ENCODE data around the gene OR10H3. TPM values are rescaled to one million over a fixed set of nuclear protein-coding genes. Genes with fewer than 3 reads are reported as not detected.
A peak's percentile ranks its signal among the peaks of the same experiment; 100 is the strongest.
"Not testable (repeated sequence)": the region's sequence is repeated elsewhere in the genome, so short reads cannot be mapped to it uniquely, and the experiment has no call there.

Gene OR10H3, protein sequence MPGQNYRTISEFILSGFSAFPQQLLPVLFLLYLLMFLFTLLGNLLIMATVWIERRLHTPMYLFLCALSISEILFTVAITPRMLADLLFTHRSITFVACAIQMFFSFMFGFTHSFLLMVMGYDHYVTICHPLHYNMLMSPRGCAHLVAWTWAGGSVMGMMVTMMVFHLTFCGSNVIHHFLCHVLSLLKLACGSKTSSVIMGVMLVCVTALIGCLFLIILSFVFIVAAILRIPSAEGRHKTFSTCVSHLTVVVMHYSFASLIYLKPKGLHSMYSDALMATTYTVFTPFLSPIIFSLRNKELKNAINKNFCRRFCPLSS
- total RNA-seq, result not detected in 2 replicates

DNA sequence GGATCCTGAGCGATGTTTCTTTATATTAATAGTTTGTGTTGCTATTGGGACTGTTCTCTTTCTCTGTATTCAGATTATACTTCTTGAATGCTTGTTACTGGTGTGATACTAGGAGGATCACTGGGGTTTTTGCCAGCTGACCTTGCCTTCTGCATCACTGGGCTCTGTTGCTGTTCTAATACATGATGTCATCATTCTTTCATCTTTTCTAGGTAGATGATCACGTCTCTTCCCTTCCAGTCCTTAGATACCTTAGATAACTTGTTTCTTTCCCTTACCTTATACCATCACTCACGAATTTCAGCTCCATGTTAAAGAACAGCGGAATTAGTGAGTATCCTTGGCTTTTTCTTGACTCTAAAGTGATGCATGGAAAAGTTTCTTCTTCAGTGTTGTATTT is at the start of gene OR10H3:
TSS of gene OR10H3 (plus strand) at position 264 of the 400 bp plus-strand sequence. CDS start 3,408 bp downstream, outside the sequence.
- DNase-seq (ENCODE audit: low read depth in 2 of 2), result no peak

DNA sequence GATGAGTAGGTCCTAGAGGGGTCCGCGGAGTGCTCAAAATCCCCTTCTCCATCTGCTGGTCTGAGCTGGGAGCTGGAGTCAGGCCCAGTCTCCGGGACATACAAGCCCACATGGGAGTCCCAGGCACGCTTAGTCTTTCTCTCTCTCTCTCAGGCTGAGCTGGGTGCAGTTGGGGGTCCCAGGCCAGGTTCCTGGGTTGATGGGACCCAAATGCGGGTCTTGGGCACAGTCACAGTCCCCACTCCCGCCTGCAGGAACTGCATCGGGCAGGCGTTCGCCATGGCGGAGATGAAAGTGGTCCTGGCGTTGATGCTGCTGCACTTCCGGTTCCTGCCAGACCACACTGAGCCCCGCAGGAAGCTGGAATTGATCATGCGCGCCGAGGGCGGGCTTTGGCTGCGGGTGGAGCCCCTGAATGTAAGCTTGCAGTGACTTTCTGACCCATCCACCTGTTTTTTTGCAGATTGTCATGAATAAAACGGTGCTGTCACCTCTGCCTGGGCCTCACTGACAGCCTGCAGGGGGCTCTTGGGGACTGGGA is 41.1 kb upstream of the OR10H3 start:
- DNase-seq (ENCODE audit: low read depth in 2 of 2), result no peak

DNA sequence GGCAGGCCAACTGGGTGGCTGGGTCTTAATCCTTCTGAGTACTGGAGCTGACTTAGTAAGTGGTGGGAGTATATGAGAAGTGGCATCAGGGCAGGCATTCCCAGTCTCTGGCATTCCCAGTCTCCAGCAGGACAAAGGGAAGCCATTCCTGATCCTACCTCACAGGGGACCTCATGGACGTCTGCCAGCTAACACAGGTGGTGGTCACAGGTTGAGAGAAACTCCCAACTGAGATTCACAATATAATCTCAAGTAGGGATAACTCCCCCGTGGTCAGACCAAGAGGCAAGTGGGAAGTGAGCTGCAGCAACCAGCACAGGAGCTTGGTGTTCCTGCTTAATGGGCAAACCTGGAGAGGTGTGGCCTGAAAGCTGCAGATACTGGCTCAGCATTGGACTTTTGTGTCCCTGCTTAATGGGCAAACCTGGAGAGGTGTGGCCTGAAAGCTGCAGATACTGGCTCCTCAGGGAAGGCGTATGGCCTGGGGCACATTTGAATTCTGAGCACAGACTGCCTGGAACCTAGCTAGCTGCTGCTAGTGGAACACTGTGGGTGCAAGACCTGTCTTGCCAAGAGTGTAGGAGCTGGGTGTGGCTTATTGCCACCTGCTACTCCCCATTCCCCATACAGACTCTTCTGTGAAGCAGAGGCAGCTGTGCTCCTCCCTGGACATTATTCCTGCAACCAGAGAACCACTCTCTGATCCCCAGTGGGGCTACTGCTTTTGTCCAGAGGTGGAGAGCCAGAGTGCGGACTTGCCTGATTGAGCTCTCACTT is 35.8 kb upstream of the OR10H3 start:
- DNase-seq (ENCODE audit: low read depth in 2 of 2), result no peak

DNA sequence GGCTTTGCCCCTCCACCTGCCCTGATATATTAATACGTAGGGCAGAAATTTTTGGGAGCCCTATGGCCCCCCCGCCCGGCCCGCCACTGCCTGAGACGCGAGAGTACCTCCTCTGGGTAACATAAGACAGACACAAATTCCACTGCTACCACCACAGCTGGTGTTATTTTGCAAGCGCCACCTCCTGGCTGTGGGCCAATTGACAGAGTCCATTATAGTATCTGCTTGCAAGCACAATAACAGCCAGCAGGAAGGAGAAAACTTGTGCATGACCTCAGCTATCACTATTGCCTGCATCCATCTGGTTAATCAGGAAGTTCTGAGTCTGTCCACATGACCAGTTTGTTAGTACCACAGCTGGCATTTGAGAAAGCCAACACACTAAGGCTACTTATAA is 35.3 kb upstream of the OR10H3 start:
- DNase-seq (ENCODE audit: low read depth in 2 of 2), result peak; percentile 85 to 88

DNA sequence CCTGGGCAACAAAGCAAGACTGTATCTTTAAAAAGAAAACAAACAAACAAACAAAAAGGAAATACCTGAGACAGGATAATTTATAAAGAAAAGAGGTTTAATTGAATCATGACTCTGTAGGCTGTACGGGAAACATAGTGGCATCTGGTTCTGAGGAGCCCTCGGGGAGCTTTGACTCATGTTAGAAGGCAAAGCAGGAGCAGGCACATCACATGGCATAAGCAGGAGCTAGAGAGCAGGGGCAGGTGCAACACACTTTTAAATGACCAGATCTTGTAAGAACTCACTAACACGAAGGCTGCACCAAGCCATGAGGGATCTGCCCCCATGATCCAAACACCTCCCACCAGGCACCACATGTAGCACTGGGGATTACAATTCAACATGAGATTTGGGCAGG is 23.1 kb upstream of the OR10H3 start:
- DNase-seq (ENCODE audit: low read depth in 2 of 2), result no peak

DNA sequence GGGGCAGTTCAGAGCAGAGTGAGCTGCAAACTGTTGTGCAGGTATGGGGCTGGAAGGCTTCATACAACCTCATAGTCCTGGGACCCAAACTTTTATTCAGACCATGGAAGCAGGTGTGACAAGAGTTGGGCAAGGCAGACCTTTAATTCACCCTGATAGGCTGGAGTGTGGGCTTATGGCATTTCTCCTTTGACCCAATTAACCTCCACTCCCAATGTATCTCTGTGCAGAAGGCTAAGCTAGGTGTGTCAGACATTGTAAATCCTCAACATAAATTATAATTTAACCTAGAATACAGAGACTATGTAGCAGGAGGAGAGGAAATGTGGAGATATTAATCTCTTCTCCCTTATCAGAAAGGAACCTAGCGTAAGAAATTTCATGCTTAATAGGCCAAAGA is 22.1 kb upstream of the OR10H3 start:
- DNase-seq (ENCODE audit: low read depth in 2 of 2), result no peak

DNA sequence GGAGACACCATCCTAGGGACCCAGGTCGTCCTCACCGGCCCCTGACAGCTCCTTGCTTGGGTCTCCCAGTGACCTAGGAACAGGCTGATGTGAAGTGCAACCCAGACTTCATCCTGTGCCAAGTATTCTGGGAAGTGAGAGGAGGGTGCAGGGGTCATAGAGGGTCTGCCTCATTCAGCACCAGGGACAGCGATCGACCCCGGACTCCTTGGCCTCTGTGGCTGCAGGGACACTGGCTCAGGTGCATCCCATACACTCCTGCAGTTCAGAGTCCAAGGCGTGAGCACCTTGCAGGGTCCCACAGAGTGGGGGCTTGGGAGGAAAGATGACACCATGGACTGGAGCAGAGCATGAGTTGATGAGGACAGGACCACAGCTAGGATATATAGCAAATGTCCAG is 20.0 kb upstream of the OR10H3 start:
- DNase-seq (ENCODE audit: low read depth in 2 of 2), result no peak

DNA sequence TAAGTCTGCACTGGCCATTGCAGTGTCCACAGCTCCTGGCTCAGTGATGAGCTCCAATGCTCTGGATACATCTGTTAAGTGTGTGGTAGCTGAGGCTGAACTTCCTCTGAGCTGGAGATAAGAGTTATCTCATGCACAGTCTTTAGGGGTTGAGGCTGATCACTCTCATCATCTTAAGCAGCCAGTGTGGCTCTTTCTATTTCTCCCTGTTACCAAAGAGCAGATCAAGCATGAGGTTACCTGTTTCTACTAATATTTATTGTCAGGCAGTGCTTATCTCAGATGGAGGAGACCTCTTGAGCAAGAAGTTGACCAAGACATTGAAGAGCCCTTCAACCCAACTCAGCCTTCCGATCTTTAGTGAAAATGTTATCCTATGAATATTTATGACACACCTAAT is 16.5 kb upstream of the OR10H3 start:
- no peak for DNase-seq (ENCODE audit: low read depth in 2 of 2)

DNA sequence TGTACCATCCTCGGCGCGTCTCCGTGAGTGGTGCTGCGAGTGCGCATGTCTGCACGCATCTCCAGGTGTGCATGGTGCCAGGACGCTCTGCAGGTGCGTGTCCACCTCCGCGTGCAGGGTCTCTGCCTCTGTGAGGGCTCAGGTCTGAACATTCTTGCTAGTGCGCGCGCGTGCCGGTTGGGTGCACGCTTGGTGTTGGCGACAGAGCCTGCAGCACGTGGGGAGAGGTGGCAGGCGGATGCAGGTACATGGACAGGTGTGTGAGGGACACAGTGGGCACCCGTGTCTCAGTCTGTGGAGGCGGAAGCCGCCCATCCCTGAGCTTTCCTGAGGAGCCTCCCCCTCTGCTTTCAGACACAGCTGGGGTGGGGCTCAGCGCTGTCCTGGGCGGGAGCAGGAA is 14.8 kb upstream of the OR10H3 start:
- DNase-seq (ENCODE audit: low read depth in 2 of 2), result no peak

DNA sequence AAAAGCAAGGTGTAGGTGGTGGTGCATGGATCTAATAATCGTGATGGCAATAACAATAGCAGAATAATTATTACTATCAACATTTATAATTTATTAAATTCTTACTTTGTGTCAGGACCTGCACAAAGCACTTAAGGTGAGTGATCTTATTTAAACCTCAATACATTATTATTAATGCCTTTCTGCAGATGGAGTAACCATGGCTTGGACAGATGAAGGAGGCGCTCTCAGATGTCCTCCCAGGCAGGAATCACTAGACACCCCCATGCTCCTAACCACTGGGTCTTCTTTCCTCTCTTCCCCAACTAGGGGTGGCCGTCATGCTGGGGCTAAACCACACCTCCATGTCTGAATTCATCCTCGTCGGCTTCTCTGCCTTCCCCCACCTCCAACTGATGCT is 10.1 kb upstream of the OR10H3 start, which contains the start of gene OR10H2:
TSS of gene OR10H2 (plus strand) at position 301 of the 400 bp plus-strand sequence. CDS start at position 321, 20 bp downstream.
- no peak for DNase-seq (ENCODE audit: low read depth in 2 of 2)

DNA sequence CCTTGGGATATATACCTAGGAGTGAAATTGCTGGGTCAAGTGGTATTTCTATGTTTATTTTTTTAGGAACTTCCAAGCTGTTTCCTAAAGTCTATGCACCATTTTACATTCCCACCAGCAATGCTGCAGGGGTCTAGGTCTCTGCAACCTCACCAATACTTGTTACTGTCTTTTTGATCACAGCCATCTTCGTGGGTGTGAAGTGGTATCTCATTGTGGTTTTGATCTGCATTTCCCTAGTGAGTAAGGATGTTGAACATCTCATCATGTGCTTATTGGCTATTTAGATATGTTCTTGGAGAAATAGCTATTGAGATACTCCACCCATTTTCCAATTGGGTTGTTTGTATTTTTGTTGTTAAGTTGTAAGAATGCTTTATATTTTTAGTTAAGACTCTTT is 7.2 kb upstream of the OR10H3 start:
- no peak for DNase-seq (ENCODE audit: low read depth in 2 of 2)

DNA sequence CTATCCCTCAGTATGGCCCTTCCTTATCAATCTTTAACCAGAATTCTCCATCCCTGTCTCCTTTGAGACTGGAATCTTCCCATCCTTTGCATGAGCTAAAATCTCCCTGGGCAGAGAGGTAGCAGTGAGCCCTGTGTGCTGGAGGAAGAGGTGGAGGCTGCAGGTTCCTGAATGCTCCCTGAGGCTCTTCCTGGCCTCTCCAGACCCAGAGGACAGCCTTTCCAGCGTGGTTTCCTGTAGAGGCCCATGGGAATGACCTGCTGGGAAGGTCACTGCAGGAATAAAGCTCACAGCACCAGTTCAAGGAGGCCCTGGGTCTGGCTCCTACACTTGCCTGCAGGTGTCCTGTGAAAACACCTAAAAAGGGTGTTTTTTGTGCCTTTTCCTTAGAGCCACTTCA is 5.4 kb upstream of the OR10H3 start:
- DNase-seq (ENCODE audit: low read depth in 2 of 2), result no peak

DNA sequence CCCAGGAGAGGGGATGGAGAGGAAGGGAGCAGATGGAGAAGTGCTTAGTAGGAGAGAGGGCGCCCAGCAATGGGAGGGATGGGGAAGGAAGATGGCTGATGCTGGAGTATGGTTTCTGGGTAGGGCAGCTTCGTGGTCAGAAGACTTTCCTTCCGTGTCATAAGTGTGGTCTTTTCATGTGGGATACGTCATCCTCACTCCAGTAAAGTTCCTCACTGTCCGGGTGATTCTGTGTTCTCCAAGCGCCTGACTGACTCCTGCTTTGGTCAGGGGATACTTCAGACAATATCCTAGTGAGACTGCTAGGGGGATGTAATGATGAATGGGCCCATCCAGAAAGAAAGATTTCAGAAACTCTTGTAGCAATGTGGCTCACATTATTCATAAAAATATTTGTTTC is 3.9 kb upstream of the OR10H3 start:
- no peak for DNase-seq (ENCODE audit: low read depth in 2 of 2)

DNA sequence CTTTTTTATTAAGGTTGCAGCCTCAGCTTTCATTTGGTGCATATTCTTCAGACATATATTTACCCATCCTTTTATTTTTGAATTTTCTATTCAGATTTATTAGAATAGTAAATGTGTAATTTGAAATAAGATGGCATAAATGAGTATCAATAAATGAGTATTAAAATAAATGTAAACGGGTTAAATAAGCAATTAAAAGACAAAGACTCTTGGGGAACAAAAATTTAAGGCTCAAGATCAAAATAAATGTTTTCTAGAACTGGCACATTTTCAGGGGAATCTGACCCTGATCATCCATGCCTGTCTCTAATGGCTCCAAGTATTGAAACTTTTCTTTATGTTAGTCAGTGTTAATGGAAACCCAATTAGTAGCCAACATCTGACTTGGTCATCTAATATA is 3.0 kb downstream of the OR10H3 start:
- DNase-seq (ENCODE audit: low read depth in 2 of 2), result no peak

DNA sequence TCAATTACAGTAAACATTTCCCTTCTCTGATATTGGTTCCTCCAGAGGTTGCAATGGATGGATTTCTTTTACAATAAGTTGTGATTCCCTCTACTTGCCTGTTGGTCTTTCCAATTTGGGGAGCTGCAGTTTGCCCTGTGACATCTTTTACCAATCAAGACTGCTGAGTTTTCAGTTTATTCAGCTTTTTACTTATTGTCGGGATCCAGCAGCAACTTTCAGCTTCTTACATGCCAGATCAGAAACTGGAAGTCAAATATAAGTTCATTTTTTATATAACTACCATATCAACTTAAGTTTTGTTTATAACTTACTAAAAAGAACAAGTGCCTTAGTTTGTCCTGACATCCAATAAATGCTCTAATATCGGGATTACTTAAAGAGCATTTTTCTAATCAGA is 10.5 kb downstream of the OR10H3 start:
- no peak for DNase-seq (ENCODE audit: low read depth in 2 of 2)

DNA sequence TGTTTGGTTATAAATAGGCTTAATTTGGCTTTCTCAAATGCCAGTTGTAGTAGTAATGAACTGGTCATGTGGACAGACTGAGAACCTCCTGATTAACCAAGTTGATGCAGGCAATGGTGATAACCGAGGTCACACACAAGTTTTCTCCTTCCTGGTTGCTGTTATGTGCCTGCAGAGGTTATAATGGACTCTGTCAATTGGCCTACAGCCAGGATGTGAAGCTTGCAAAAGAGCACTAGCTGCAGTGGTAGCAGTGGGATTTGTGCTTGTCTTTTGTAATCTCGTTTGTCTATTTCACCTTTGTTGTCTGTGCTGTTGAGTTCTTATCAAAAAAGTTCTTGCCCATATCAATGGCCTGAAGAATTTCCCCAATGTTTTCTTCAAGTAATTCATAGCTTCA is 20.6 kb downstream of the OR10H3 start:
- no peak for DNase-seq (ENCODE audit: low read depth in 2 of 2)

DNA sequence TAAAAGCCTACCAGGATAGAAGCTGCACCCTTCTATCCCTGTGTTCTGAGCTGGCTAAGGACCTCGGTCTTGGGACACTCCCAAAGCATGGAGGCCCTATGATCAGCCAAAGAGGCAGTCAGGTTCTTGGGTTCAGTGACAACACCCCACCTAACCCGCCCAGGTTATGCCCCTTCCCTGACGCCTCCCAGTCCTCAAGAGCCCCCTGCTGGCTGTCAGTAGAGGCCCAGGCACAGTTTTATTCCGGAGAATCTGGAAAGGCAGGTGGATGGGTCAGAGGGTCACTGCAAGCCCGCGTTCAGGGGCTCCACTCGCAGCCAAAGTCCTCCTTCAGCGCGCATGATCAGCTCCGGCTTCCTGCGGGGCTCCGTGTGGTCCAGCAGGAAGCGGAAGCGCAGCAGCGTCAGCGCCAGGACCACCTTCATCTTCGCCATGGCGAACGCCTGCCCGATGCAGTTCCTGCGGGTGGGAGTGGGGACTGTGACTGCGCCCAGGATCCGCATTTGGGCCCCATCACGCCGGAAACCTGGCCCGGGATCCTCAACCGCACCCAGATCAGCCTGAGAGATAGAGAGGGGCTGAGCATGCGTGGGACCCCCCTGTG is 22.3 kb downstream of the OR10H3 start:
- DNase-seq (ENCODE audit: low read depth in 2 of 2), result no peak

DNA sequence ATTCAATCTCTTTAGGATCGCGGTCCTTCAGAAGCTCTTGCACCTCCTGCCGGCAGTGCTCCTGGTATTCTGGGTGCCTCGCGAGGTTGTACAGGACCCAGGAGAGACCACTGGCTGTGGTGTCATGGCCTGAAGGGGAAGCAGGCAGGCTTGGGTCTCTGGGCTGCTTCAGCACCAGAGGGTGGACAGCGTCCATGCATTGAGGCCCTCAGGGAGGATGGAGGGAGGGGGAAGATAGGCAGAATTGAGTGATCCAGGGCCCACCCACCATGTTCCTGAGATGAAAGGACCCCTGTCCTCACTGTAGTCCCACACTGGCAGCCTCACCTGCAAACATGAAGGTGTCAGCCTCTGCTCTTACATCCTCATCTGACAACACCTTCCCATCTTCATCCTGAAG is 31.8 kb downstream of the OR10H3 start:
- DNase-seq (ENCODE audit: low read depth in 2 of 2), result no peak

DNA sequence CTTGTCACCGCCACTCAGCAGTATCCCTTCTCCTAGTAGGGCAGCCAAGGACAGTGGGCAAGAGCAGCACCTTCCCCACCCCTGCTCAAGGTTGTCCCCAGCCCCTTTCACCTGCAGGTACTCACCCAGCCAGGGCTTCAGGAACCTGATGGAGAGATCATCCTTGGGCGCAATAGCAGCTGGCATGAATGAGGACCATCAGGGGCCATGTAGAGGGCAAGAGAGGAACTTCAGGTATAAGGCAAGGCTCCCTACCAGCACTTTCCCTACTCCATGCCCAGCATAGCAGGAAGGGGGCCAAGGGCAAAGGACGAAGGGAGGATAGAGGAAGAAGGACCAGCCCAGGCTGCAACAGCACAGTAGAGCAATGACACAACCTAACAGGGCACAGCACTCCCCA is 36.4 kb downstream of the OR10H3 start:
- not testable (repeated sequence) for DNase-seq (ENCODE audit: low read depth in 2 of 2)

DNA sequence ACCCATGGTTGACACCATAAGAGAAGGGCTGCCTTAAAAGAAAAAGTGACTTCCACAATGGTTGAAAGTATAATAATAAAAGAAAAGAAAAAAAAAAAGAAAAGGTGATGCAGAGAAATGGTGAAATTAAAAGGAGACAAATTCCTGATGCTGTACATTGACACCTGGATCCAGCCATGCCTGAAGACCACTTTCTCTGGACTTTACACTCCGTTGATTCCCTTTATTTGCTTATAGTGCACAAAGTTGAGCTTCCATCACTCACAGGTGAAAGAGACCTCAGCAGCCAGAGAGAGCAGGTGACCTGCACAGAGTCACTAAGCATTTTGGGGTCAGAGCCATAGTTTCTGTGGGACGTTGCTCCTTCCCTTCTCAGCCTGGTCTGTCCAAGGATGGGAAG is 37.5 kb downstream of the OR10H3 start:
- DNase-seq (ENCODE audit: low read depth in 2 of 2), result no peak

DNA sequence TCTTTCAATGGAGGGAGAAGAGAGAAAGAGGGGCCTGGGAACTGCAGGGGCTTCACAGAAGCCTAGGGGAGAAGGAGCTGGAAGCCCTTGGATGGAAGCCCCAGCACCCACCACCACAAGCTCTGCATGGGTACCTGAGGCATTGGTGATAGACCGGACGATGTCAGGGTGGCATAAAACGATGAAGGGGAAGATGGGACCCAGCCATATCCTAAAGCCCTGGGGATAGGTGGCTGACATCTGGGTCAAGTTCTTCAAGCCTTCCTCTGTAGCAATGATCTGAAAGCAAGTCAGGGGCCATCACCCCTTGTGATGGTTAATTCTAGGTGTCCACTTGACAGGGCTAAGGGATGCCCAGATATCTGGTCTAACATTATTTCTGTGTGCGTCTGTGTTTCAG is 38.5 kb downstream of the OR10H3 start:
- DNase-seq (ENCODE audit: low read depth in 2 of 2), result no peak
